ENCODE measurements around the gene NAT9. TPM values are rescaled to one million over a fixed set of nuclear protein-coding genes. Genes with fewer than 3 reads are reported as not detected.

Gene NAT9
- total RNA-seq, 1 experiment from 2014 or later: 25.3 TPM

DNA sequence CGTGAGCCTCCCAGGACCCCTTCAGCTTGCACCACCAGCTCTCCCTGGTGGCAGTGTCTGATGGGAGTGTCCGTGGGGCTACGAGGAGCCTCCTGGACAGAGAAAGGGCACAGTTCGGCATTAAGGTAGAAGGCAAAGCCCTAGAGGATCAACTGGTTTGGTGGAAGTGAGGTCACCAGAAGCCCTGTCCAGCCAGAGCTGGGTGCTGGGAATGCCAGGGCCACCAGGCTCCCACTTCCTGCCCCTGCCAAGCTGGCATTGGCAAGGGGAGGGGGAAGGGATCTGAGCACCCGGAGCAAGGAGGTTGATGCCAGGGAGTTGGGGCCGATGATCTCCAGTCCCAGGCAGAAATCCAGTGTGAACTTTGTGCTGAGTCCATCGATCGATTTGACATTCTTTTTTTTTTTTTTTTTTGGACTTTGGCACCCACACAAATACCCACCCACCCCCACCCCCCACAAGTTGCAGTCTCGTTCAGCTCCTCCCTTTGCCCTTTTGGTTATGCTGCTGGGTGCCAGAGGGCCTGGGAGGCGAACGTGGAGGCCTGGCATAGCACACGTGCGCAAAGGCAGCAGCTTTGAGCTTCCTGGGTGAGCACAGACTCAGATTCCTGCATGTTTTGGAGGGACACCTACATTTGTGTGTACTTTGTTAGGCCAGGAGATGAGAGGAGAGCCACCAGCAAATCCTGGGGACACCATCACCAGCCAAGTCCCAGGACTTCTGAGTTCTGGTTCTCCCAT lies 25.6 kb downstream of the NAT9 start:
- Histone ChIP-seq H3K36me3 (ENCODE audit: insufficient read depth, low read length) (peaks cover 7% of the 10 kb centered on the region; the same call in 1 of the 2 replicates), H3K4me1 (ENCODE audit: low read length) (peaks cover 28% of the 10 kb centered on the region), H3K9ac (ENCODE audit: low read length) (peak overlapping the region; percentile 99), H3K4me2 (ENCODE audit: low read depth, low read length, poor library complexity, severe bottlenecking) (peak overlapping the region; percentile 93), H3K9me2 (replicated peaks; ENCODE audit: insufficient read depth, low read length) (no peaks in the 10 kb centered on the region), H3K79me2 (ENCODE audit: low read length) (peaks cover 69% of the 10 kb centered on the region), H3K27me3 (ENCODE audit: low read length) (no peaks in the 10 kb centered on the region), H4K20me1 (ENCODE audit: insufficient read depth, low read depth, low read length) (peaks cover 22% of the 10 kb centered on the region), H3K27ac (ENCODE audit: low read length) (no peak overlapping the region), H3K4me3 (ENCODE audit: low read length) (peak overlapping the region; percentile 99), H2AFZ (ENCODE audit: low read length) (no peak overlapping the region), H3K9me3 (ENCODE audit: low read length) (no peaks in the 10 kb centered on the region)
- no peak for DNase-seq

DNA sequence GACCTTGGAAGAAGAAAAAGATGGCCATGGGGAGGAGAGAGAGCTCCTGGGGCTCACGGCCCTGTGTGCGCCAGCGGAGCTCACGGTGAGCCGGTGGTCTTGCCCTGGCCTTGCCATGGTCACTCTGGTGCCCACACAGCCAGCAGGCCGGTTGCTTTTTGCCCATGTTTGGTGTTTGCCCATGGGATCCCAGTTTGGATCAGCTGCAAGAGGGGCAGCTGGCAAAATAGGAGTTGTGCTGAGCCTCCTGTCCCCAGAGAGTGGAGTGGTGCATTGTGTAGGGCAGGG lies 26.2 kb downstream of the NAT9 start:
- Histone ChIP-seq H3K36me3 (ENCODE audit: insufficient read depth, low read length) (peaks cover 7% of the 10 kb centered on the region; the same call in 1 of the 2 replicates), H3K27me3 (ENCODE audit: low read length) (no peaks in the 10 kb centered on the region), H3K27ac (ENCODE audit: low read length) (no peak overlapping the region), H3K79me2 (ENCODE audit: low read length) (peaks cover 64% of the 10 kb centered on the region), H3K4me1 (ENCODE audit: low read length) (peaks cover 24% of the 10 kb centered on the region), H3K9me3 (ENCODE audit: low read length) (no peaks in the 10 kb centered on the region), H3K9me2 (replicated peaks; ENCODE audit: insufficient read depth, low read length) (no peaks in the 10 kb centered on the region), H3K4me2 (ENCODE audit: low read depth, low read length, poor library complexity, severe bottlenecking) (peak overlapping the region; percentile 93), H3K9ac (ENCODE audit: low read length) (peak overlapping the region; percentile 99), H3K4me3 (ENCODE audit: low read length) (peak overlapping the region; percentile 99), H2AFZ (ENCODE audit: low read length) (no peak overlapping the region), H4K20me1 (ENCODE audit: insufficient read depth, low read depth, low read length) (peaks cover 22% of the 10 kb centered on the region)
- DNase-seq: no peak

DNA sequence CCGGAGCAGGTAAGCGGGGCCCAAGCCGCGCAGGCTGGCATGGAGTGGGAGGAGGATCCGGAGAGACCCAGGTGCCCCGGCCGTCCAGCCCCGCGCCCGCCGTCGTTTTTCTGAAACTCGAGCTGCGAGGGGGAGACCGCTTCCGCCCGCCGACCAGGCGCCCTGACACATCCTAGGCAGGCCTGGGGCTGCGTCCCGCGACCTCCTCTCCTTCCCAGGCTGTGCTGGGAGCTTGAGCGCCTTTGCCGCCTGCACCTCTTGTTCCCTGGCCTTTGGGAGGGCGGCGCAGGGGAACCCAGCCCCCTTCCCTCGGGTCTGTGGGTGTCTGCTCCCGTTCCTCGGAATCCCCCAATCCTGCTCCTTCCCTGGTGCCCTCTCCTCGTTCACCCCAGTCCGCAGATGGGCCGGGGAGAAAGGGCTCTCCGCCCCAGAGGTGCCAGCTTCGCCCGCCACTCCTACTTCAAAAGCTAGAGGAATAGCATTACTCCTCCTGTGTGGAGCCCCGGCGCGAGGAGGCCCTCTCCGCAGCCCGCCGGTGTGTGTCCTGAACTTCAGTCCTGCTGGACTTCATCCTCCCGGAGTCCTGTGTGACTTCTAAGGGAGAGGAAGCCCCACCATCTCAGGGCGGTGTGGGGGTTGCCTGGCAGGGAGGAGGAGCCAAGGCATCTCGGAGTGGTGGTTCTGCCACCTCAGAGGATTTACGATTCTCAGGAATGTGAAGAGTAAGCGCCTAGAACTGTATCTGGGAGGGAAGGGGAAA lies 26.7 kb downstream of the NAT9 start:
- peak overlapping the region; percentile 93 for H3K4me2 ChIP-seq (ENCODE audit: low read depth, low read length, poor library complexity, severe bottlenecking)

DNA sequence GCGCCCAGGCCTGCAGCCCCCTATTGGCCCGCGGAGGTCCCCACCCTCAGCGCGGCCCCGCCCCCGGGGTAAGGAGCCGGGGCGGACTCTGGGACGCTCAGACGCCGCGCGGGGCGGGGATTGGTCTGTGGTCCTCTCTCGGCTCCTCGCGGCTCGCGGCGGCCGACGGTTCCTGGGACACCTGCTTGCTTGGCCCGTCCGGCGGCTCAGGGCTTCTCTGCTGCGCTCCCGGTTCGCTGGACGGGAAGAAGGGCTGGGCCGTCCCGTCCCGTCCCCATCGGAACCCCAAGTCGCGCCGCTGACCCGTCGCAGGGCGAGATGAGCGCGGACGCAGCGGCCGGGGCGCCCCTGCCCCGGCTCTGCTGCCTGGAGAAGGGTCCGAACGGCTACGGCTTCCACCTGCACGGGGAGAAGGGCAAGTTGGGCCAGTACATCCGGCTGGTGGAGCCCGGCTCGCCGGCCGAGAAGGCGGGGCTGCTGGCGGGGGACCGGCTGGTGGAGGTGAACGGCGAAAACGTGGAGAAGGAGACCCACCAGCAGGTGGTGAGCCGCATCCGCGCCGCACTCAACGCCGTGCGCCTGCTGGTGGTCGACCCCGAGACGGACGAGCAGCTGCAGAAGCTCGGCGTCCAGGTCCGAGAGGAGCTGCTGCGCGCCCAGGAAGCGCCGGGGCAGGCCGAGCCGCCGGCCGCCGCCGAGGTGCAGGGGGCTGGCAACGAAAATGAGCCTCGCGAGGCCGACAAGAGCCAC lies 27.4 kb downstream of the NAT9 start, which contains the start of gene NHERF1:
TSS of gene NHERF1 (plus strand) at position 100 of the 750 bp plus-strand sequence. CDS start at position 319, 219 bp downstream.
- H3K9ac ChIP-seq (ENCODE audit: low read length): peak within 1 kb of the TSS; percentile 99
- H3K9me2 ChIP-seq (replicated peaks; ENCODE audit: insufficient read depth, low read length): no peaks in the 10 kb centered on the region
- H3K27ac ChIP-seq (ENCODE audit: low read length): peak within 1 kb of the TSS; percentile 41; the same call in 1 of the 2 replicates
- DNase-seq: peak; percentile 97
- peaks cover 7% of the 10 kb centered on the region; the same call in 1 of the 2 replicates for H3K36me3 ChIP-seq (ENCODE audit: insufficient read depth, low read length)
- peaks cover 52% of the 10 kb centered on the region for H3K79me2 ChIP-seq (ENCODE audit: low read length)
- H3K4me3 ChIP-seq (ENCODE audit: low read length): peak within 1 kb of the TSS; percentile 99
- H4K20me1 ChIP-seq (ENCODE audit: insufficient read depth, low read depth, low read length): peaks cover 22% of the 10 kb centered on the region
- peak within 1 kb of the TSS; percentile 77; the same call in 1 of the 2 replicates for H2AFZ ChIP-seq (ENCODE audit: low read length)
- H3K9me3 ChIP-seq (ENCODE audit: low read length): no peaks in the 10 kb centered on the region
- H3K4me2 ChIP-seq (ENCODE audit: low read depth, low read length, poor library complexity, severe bottlenecking): peak within 1 kb of the TSS; percentile 93
- H3K27me3 ChIP-seq (ENCODE audit: low read length): no peaks in the 10 kb centered on the region
- H3K4me1 ChIP-seq (ENCODE audit: low read length): peaks cover 23% of the 10 kb centered on the region

More for the DNA sequence above, 26.7 kb downstream of the NAT9 start:
- no peaks in the 10 kb centered on the region for H3K9me2 ChIP-seq (replicated peaks; ENCODE audit: insufficient read depth, low read length)
- H3K9ac ChIP-seq (ENCODE audit: low read length): peak overlapping the region; percentile 99
- peak overlapping the region; percentile 99 for H3K4me3 ChIP-seq (ENCODE audit: low read length)
- H3K9me3 ChIP-seq (ENCODE audit: low read length): no peaks in the 10 kb centered on the region
- H3K27ac ChIP-seq (ENCODE audit: low read length): peak overlapping the region; percentile 41; the same call in 1 of the 2 replicates
- H2AFZ ChIP-seq (ENCODE audit: low read length): peak overlapping the region; percentile 77; the same call in 1 of the 2 replicates
- H4K20me1 ChIP-seq (ENCODE audit: insufficient read depth, low read depth, low read length): peaks cover 22% of the 10 kb centered on the region
- peaks cover 7% of the 10 kb centered on the region; the same call in 1 of the 2 replicates for H3K36me3 ChIP-seq (ENCODE audit: insufficient read depth, low read length)
- DNase-seq: peak; percentile 83
- peaks cover 23% of the 10 kb centered on the region for H3K4me1 ChIP-seq (ENCODE audit: low read length)
- peaks cover 59% of the 10 kb centered on the region for H3K79me2 ChIP-seq (ENCODE audit: low read length)
- H3K27me3 ChIP-seq (ENCODE audit: low read length): no peaks in the 10 kb centered on the region

DNA sequence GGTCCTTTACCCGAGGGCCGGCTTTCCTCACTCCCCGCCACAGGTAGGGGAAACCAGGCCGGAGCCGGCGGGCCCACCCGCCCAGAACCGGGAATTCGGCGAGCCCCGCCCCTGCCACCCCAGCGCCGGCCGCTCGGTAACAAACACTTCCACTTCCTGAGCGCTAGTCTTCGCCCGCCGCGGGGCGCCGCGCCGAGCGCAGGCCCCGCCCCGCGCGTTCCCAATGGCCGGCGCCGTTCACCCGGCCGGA lies 27.9 kb downstream of the NAT9 start:
- Histone ChIP-seq H3K9ac (ENCODE audit: low read length) (peak overlapping the region; percentile 65), H3K27ac (ENCODE audit: low read length) (no peak overlapping the region), H3K27me3 (ENCODE audit: low read length) (no peaks in the 10 kb centered on the region), H3K9me2 (replicated peaks; ENCODE audit: insufficient read depth, low read length) (no peaks in the 10 kb centered on the region), H3K36me3 (ENCODE audit: insufficient read depth, low read length) (peaks cover 7% of the 10 kb centered on the region; the same call in 1 of the 2 replicates), H3K79me2 (ENCODE audit: low read length) (peaks cover 47% of the 10 kb centered on the region), H2AFZ (ENCODE audit: low read length) (no peak overlapping the region), H3K4me1 (ENCODE audit: low read length) (peaks cover 23% of the 10 kb centered on the region), H4K20me1 (ENCODE audit: insufficient read depth, low read depth, low read length) (peaks cover 22% of the 10 kb centered on the region), H3K4me2 (ENCODE audit: low read depth, low read length, poor library complexity, severe bottlenecking) (peak overlapping the region; percentile 66), H3K9me3 (ENCODE audit: low read length) (no peaks in the 10 kb centered on the region), H3K4me3 (ENCODE audit: low read length) (peak overlapping the region; percentile 99)
- no peak for DNase-seq

DNA sequence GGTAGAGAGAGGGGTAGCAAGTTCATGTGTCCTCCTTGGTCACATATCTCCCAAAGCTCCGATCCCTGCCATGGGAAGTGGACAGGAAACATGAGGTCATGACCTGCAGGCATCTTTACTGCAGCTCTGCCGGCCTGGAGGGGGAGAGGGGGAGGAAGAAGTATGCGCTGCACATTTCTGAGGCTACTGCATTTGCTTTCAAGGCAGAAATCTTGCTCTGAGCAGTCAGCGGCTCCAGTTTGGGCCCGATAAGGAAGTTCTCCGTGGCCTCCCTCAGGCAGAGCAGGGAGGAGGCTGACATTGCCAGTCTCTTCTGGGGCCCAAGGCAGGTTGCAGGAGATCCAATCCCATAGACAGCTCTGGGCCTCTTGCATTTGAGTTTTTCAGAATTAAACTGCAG lies 29.2 kb downstream of the NAT9 start:
- H3K79me2 ChIP-seq (ENCODE audit: low read length): peaks cover 34% of the 10 kb centered on the region
- no peak for DNase-seq
- H3K9me3 ChIP-seq (ENCODE audit: low read length): no peaks in the 10 kb centered on the region
- H3K4me1 ChIP-seq (ENCODE audit: low read length): peaks cover 28% of the 10 kb centered on the region
- no peak overlapping the region for H3K9ac ChIP-seq (ENCODE audit: low read length)
- H3K36me3 ChIP-seq (ENCODE audit: insufficient read depth, low read length): peaks cover 7% of the 10 kb centered on the region; the same call in 1 of the 2 replicates
- no peak overlapping the region for H2AFZ ChIP-seq (ENCODE audit: low read length)
- H4K20me1 ChIP-seq (ENCODE audit: insufficient read depth, low read depth, low read length): peaks cover 22% of the 10 kb centered on the region
- H3K4me2 ChIP-seq (ENCODE audit: low read depth, low read length, poor library complexity, severe bottlenecking): no peak overlapping the region
- H3K4me3 ChIP-seq (ENCODE audit: low read length): no peak overlapping the region
- no peak overlapping the region for H3K27ac ChIP-seq (ENCODE audit: low read length)
- no peaks in the 10 kb centered on the region for H3K27me3 ChIP-seq (ENCODE audit: low read length)
- H3K9me2 ChIP-seq (replicated peaks; ENCODE audit: insufficient read depth, low read length): no peaks in the 10 kb centered on the region

DNA sequence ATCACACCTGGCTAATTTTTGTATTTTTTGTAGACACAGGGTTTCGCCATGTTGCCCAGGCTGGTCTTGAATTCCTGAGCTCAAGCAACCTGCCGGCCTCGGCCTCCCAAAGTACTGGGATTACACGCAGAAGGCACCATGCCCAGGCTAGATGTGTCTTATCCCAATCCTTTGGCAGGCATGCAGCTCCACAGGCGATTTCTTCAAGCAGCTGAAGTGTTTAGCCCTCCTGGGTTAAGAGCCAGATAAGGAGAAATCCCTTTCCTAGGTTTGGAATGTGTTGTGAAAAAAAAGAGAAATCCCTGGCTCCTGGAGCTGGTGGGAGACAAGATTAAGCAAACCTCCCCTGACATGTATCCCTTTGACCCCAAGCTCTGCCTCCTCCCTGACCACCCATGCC lies 29.8 kb downstream of the NAT9 start:
- no peak overlapping the region for H2AFZ ChIP-seq (ENCODE audit: low read length)

More for the DNA sequence above, 29.8 kb downstream of the NAT9 start:
- Histone ChIP-seq H3K27me3 (ENCODE audit: low read length) (no peaks in the 10 kb centered on the region), H3K4me1 (ENCODE audit: low read length) (peaks cover 29% of the 10 kb centered on the region), H3K79me2 (ENCODE audit: low read length) (peaks cover 29% of the 10 kb centered on the region), H3K4me2 (ENCODE audit: low read depth, low read length, poor library complexity, severe bottlenecking) (no peak overlapping the region), H4K20me1 (ENCODE audit: insufficient read depth, low read depth, low read length) (peaks cover 18% of the 10 kb centered on the region), H3K9ac (ENCODE audit: low read length) (no peak overlapping the region), H3K4me3 (ENCODE audit: low read length) (no peak overlapping the region), H3K9me3 (ENCODE audit: low read length) (no peaks in the 10 kb centered on the region), H3K9me2 (replicated peaks; ENCODE audit: insufficient read depth, low read length) (no peaks in the 10 kb centered on the region), H3K27ac (ENCODE audit: low read length) (no peak overlapping the region), H3K36me3 (ENCODE audit: insufficient read depth, low read length) (0 out of 2 replicates have a peak, but pooled peaks cover 3% of the 10 kb centered on the region)
- DNase-seq: no peak

All from Karpas-422 (cell line).